ENCODE data around the gene ATP2C2. TPM values are rescaled to one million over a fixed set of nuclear protein-coding genes. Genes with fewer than 3 reads are reported as not detected.

ATP2C2 gene
- total RNA-seq, 4 donors from 2014 or later, result 12.9 to 26.9 (median 18.6) TPM

- intact Hi-C loops (cut with DNase I), result no loop called here
- no peaks in the 10 kb centered on the region for H3K9me3 ChIP-seq
- TF ChIP-seq POLR2A (IDR thresholded peaks at IDR 0.05), result no peak
- no peak for TF ChIP-seq CTCF (IDR thresholded peaks at IDR 0.05)
- no peak for DNase-seq
- H3K27ac ChIP-seq, result no peak overlapping the region
- no peaks in the 10 kb centered on the region for H3K27me3 ChIP-seq
- H3K4me1 ChIP-seq, result peaks cover 7 to 15% of the 10 kb centered on the region in 2 donors
- H3K4me3 ChIP-seq (replicated peaks in 1 of 3), result no peak overlapping the region
- WGBS, 2 donors, result 61 to 77% methylated on average over 6 to 11 of the region's 11 CpGs
- H3K36me3 ChIP-seq, result no peaks in the 10 kb centered on the region
These were observed 1.7 kb downstream of the ATP2C2 start for GRCh38 chr16:84369938-84370627.

DNA sequence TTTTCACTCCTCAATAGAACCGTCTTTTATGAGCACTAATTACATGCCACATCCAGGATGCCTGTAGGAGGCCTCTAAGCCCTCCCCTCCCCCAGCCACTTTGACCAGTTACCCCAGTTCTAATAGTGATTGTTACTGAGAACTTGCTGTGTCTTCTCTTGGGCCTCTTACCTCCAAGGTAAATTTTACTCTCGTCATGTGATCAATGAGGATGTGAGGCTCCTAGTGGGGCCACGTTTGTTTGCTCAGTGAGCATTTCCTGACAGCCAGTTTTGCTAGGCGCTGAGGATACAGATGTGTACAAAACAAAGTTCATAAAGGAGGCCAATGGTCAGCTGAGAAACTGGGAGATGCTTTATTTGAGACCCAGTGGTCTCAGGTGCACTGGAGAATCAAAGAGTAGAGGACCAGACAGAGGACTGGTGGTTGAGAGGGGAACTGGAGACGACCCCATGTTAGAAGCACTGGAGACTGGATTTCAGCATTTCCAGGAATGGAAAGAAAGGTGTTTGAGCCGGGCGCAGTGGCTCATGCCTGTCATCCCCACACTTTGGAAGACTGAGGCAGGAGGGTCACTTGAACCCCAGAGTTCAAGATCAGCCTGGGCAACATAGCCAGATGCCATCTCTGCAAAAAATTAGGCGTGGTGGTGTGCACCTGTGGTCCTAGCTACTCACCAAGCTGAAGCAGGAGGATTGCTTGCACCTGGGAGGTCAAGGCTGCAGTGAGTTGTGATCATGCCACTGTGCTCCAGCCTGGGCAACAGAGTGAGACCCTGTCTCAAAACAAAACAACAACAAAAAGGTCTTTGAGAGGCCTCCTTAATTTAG, 2.6 kb downstream of the ATP2C2 start:
- no peaks in the 10 kb centered on the region for H3K9me3 ChIP-seq
- no peak for DNase-seq
- H3K36me3 ChIP-seq, result no peaks in the 10 kb centered on the region
- no peak overlapping the region for H3K4me3 ChIP-seq (replicated peaks in 1 of 3)
- intact Hi-C loops (cut with DNase I), result no loop called here
- H3K27ac ChIP-seq, result no peak overlapping the region
- TF ChIP-seq CTCF (IDR thresholded peaks at IDR 0.05), result no peak
- TF ChIP-seq POLR2A (IDR thresholded peaks at IDR 0.05), result no peak
- WGBS, 2 donors, result 84 to 85% methylated on average over 8 of the region's 8 CpGs
- peaks cover 7 to 15% of the 10 kb centered on the region in 2 donors for H3K4me1 ChIP-seq
- no peaks in the 10 kb centered on the region for H3K27me3 ChIP-seq

GRCh38 chr16:84371553-84371865, 3.2 kb downstream of the ATP2C2 start:
- Histone ChIP-seq H3K4me3 (replicated peaks in 1 of 3) (no peak overlapping the region), H3K27me3 (no peaks in the 10 kb centered on the region), H3K4me1 (peaks cover 7 to 15% of the 10 kb centered on the region in 2 donors), H3K27ac (no peak overlapping the region), H3K9me3 (no peaks in the 10 kb centered on the region), H3K36me3 (no peaks in the 10 kb centered on the region)
- WGBS, 2 donors, result 84 to 89% methylated on average over 3 to 4 of the region's 4 CpGs
- no peak for DNase-seq
- intact Hi-C loops (cut with DNase I), result no loop called here
- TF ChIP-seq POLR2A (IDR thresholded peaks at IDR 0.05), result no peak
- TF ChIP-seq CTCF (IDR thresholded peaks at IDR 0.05), result no peak

GRCh38 chr16:84373907-84374489, 5.7 kb downstream of the ATP2C2 start:
- Histone ChIP-seq H3K36me3 (no peaks in the 10 kb centered on the region), H3K27ac (no peak overlapping the region), H3K4me1 (peaks cover 3 to 6% of the 10 kb centered on the region in 2 donors), H3K4me3 (replicated peaks in 1 of 3) (no peak overlapping the region), H3K27me3 (no peaks in the 10 kb centered on the region), H3K9me3 (no peaks in the 10 kb centered on the region)
- intact Hi-C loops (cut with DNase I), result no loop called here
- TF ChIP-seq POLR2A (IDR thresholded peaks at IDR 0.05) (no peak), CTCF (IDR thresholded peaks at IDR 0.05) (no peak)
- 81 to 84% methylated on average over 10 of the region's 10 CpGs for WGBS, 2 donors
- DNase-seq, result no peak

DNA sequence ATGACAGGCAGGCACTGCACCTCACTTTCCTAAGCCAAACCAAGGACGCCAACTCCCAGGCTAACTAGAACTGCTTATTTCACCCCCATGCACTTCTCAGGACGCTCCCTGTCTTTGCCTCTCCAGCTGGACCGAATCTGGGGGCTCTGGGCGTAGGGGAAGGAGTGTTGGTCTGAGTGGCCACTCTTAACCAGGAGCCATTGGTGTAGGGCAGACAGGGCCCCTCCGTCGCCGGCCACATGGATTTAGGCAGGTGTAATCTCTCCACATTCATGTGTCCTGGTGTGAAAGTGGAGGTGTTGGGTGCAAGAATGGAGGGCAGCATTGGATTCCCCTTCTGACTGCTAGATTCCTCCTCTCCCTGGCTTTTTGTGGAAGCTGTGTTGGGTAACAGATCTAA, 9.8 kb downstream of the ATP2C2 start:
- no peaks in the 10 kb centered on the region for H3K27me3 ChIP-seq
- no peak overlapping the region for H3K27ac ChIP-seq
- H3K4me3 ChIP-seq (replicated peaks in 1 of 3), result no peak overlapping the region
- peaks cover 0 to 4% of the 10 kb centered on the region in 2 donors for H3K4me1 ChIP-seq
- H3K9me3 ChIP-seq, result no peaks in the 10 kb centered on the region
- DNase-seq, result no peak
- H3K36me3 ChIP-seq, result no peaks in the 10 kb centered on the region
- TF ChIP-seq POLR2A (IDR thresholded peaks at IDR 0.05) (no peak), CTCF (IDR thresholded peaks at IDR 0.05) (no peak)
- intact Hi-C loops (cut with DNase I), result no loop called here
- 86 to 90% methylated on average over 7 of the region's 7 CpGs for WGBS, 2 donors
